ENCODE results near the gene HHAT. TPM values are rescaled to one million over a fixed set of nuclear protein-coding genes. Genes with fewer than 3 reads are reported as not detected.
A peak's percentile ranks its signal among the peaks of the same experiment; 100 is the strongest.

HHAT gene
- total and polyA plus RNA-seq, 8 donors: under 0.01 to 5.8 (median 1.6) TPM

DNA sequence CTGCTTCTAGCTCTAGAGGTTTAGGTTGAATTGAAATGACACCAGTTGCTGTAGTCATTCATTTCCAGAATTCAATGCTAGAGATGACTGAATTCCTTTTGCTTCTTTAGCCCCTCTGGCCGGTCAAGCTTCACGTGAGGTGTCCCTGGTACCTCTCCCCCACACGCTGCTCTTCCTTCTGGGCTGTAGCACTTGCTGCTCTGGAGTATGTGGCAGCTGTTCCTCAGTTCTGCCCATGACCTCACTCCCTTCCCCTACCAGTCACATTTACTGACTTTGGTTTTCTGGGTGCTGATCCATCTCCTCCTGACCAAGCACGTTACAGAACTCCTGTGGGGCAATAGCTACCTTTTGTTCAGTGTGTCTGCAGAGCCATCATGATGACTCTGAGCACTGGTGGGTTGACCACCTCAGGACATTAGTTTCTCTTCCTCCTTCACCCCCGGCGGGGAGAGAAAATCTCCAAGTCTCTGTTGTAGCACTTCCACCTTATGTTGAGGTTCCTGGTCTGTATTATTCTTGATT, 128.1 kb downstream of the HHAT start:
- Histone ChIP-seq H3K36me3 (no peaks in the 10 kb centered on the region), H3K4me3 (no peak overlapping the region), H3K9me3 (no peaks in the 10 kb centered on the region), H3K27me3 (no peaks in the 10 kb centered on the region), H3K27ac (no peak overlapping the region), H3K4me1 (no peaks in the 10 kb centered on the region)
- no peak for TF ChIP-seq POLR2AphosphoS5 (IDR thresholded peaks at IDR 0.05)
- TF ChIP-seq EP300 (IDR thresholded peaks at IDR 0.05): no peak
- TF ChIP-seq CTCF (IDR thresholded peaks at IDR 0.05): no peak
- TF ChIP-seq POLR2A (IDR thresholded peaks at IDR 0.05): no peak
- intact Hi-C loops (cut with DNase I; ENCODE audit: low total_unique reads): no loop called here
- DNase-seq: no peak
- WGBS, 5 donors: 89 to 96% (median 92%) methylated on average over 6 of the region's 6 CpGs

- Histone ChIP-seq H3K36me3 (no peaks in the 10 kb centered on the region), H3K27me3 (no peaks in the 10 kb centered on the region), H3K27ac (no peak overlapping the region), H3K4me1 (no peaks in the 10 kb centered on the region), H3K9me3 (no peaks in the 10 kb centered on the region), H3K4me3 (no peak overlapping the region)
- 84 to 95% (median 85%) methylated on average over 4 of the region's 4 CpGs for WGBS, 5 donors
- DNase-seq: no peak
- intact Hi-C loops (cut with DNase I; ENCODE audit: low total_unique reads): no loop called here
- TF ChIP-seq POLR2A (IDR thresholded peaks at IDR 0.05) (no peak), POLR2AphosphoS5 (IDR thresholded peaks at IDR 0.05) (no peak), CTCF (IDR thresholded peaks at IDR 0.05) (no peak), EP300 (IDR thresholded peaks at IDR 0.05) (no peak)
Observed at GRCh38 chr1:210457568-210457967, 128.9 kb downstream of the HHAT start.

- intact Hi-C loops (cut with DNase I; ENCODE audit: low total_unique reads): no loop called here
- no peaks in the 10 kb centered on the region for H3K4me1 ChIP-seq
- H3K9me3 ChIP-seq: no peaks in the 10 kb centered on the region
- no peak overlapping the region for H3K27ac ChIP-seq
- WGBS, 5 donors: 42 to 79% (median 47%) methylated on average over 11 of the region's 11 CpGs
- no peaks in the 10 kb centered on the region for H3K36me3 ChIP-seq
- H3K27me3 ChIP-seq: no peaks in the 10 kb centered on the region
- peak; percentile 6 to 66 for DNase-seq
- no peak overlapping the region for H3K4me3 ChIP-seq
- TF ChIP-seq CTCF (IDR thresholded peaks at IDR 0.05): no peak
Observed at GRCh38 chr1:210464519-210465039, 135.9 kb downstream of the HHAT start.

DNA sequence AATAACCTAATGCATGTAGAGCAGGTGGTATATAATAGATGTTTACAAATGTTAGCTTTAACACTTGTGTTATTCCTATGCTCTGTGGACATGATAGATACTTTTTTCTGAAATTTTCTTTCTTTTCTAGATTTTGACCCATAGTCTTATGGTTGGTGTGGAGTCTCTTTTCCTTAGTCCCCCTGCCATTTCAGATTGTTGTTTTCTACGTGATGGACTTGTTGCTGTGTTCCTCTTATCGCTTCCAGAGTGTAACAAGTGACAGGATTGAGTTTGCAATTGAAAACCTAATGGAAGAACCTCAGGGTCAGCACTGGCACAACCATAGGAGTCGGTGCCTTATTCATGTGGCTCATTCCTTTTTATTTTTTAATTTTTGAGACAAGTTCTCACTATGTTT, 136.4 kb downstream of the HHAT start:
- no peak overlapping the region for H3K27ac ChIP-seq
- no peaks in the 10 kb centered on the region for H3K4me1 ChIP-seq
- H3K27me3 ChIP-seq: no peaks in the 10 kb centered on the region
- WGBS, 5 donors: 85 to 96% (median 94%) methylated on average over 3 of the region's 3 CpGs
- TF ChIP-seq EP300 (IDR thresholded peaks at IDR 0.05): no peak
- no peak for TF ChIP-seq CTCF (IDR thresholded peaks at IDR 0.05)
- no peak for TF ChIP-seq POLR2A (IDR thresholded peaks at IDR 0.05)
- TF ChIP-seq POLR2AphosphoS5 (IDR thresholded peaks at IDR 0.05): no peak
- intact Hi-C loops (cut with DNase I; ENCODE audit: low total_unique reads): no loop called here
- H3K4me3 ChIP-seq: no peak overlapping the region
- H3K9me3 ChIP-seq: no peaks in the 10 kb centered on the region
- H3K36me3 ChIP-seq: no peaks in the 10 kb centered on the region
- no peak for DNase-seq

All from stomach (tissue), 9 donors.